Measurements from ENCODE around the gene SYS1.

DNA sequence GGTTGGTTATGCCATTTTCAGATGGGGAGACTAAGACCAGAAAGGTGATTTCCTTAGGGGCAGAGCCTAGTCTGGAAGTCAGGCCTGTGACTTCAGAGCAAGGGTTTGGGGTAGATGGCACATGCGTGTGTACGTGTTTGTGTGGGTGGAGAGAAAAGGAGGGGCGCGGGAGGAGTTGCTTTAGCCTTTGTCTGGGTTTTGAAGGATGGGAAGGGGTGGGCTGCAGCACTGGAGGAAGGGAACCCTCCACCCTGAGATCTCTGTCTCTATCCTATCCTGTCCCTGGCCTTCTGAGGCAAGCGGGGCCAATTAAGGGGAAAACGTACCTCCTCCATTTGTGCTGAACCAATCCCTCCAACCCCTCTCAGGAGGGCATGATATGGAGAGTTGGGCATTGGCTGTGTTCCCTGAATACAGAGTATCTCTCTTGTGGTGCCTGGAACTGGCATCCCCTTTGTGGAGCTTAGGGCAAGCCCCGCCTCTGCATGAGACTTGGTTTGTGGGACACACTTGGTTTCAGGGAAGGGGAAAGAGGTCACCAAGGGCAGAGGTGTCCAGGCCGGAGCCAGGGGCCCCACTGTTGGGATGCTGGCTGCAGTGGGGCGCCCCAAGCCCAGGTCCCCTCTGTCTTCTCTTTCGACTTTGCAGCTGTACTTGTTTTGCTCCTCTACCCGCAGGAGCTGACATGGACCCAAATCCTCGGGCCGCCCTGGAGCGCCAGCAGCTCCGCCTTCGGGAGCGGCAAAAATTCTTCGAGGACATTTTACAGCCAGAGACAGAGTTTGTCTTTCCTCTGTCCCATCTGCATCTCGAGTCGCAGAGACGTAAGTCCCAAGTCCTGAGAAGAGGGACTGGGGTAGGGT lies 45.1 kb downstream of the SYS1 start, which contains the start of gene DBNDD2:
- TF ChIP-seq, protein P1, sequence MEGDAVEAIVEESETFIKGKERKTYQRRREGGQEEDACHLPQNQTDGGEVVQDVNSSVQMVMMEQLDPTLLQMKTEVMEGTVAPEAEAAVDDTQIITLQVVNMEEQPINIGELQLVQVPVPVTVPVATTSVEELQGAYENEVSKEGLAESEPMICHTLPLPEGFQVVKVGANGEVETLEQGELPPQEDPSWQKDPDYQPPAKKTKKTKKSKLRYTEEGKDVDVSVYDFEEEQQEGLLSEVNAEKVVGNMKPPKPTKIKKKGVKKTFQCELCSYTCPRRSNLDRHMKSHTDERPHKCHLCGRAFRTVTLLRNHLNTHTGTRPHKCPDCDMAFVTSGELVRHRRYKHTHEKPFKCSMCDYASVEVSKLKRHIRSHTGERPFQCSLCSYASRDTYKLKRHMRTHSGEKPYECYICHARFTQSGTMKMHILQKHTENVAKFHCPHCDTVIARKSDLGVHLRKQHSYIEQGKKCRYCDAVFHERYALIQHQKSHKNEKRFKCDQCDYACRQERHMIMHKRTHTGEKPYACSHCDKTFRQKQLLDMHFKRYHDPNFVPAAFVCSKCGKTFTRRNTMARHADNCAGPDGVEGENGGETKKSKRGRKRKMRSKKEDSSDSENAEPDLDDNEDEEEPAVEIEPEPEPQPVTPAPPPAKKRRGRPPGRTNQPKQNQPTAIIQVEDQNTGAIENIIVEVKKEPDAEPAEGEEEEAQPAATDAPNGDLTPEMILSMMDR (IDR thresholded peaks at IDR 0.05; ENCODE audit: low read length), result no peak
- TF ChIP-seq EZH2 (IDR thresholded peaks at IDR 0.05; ENCODE audit: borderline replicate concordance, low read length), result no peak

Data from OCI-LY1 (cell line).